Measurements from ENCODE around the gene SERP2.

Gene SERP2

GRCh38 chr13:44436589-44437337, 63.1 kb downstream of the SERP2 start:
- DNase-seq: peak; percentile 44

- DNase-seq: no peak
Measured at GRCh38 chr13:44437356-44438233, 64.0 kb downstream of the SERP2 start.

GRCh38 chr13:44438234-44438579, 64.6 kb downstream of the SERP2 start:
- DNase-seq: no peak

GRCh38 chr13:44439452-44440024, 65.9 kb downstream of the SERP2 start:
- no peak for DNase-seq

GRCh38 chr13:44440046-44440608, 66.5 kb downstream of the SERP2 start:
- DNase-seq: no peak

Measured in NCI-H1048 (cell line).